Activated T-helper 1 cell treated with anti-CD3 and anti-CD28 coated beads, Interleukin-12 subunit alpha, Interleukin-12 subunit beta, Interleukin-2, Interleukin-4 antibody, amounts not matched to agents 30 ng/mL and 10 ng/mL and 1 ng/mL, durations not matched to agents 14 hours and 24 hours and 36 hours (primary cell): ENCODE results near the gene MCRIP2. TPM values are rescaled to one million over a fixed set of nuclear protein-coding genes. Genes with fewer than 3 reads are reported as not detected.

Experiments used
- DNase-seq: peaks from one replicate; pipeline ENCODE4 v3.0.0; 2021; ENCODE audit warnings: low spot score
- H3K27ac Mint-ChIP-seq: one replicate; pipeline ENCODE4 v1.8.0; 2021; ENCODE audit warnings: mild to moderate bottlenecking, mixed read lengths
- H3K27me3 Mint-ChIP-seq: one replicate; pipeline ENCODE4 v1.8.0; 2022; ENCODE audit warnings: mild to moderate bottlenecking, moderate library complexity, mixed read lengths; ENCODE audit not compliant: insufficient read depth
- H3K36me3 Mint-ChIP-seq: one replicate; pipeline ENCODE4 v1.8.0; 2021; ENCODE audit warnings: low read depth, mixed read lengths
- H3K4me1 Mint-ChIP-seq: one replicate; pipeline ENCODE4 v1.8.0; 2021; ENCODE audit warnings: low read depth, mixed read lengths
- H3K4me3 Mint-ChIP-seq: one replicate; pipeline ENCODE4 v1.8.0; 2021; ENCODE audit warnings: mild to moderate bottlenecking, moderate library complexity, mixed read lengths
- H3K9me3 Mint-ChIP-seq: one replicate; pipeline ENCODE4 v1.8.0; 2021; ENCODE audit warnings: mixed read lengths
- intact Hi-C: fragments of 100-400 bp; cut with micrococcal nuclease; formaldehyde crosslinking; loops from one replicate; pipeline ENCODE4 v1.15.1; 2024
- total RNA-seq: library from RNA; stranded (reverse); gene quantifications from 2 replicates; pipeline ENCODE4 v1.2.3, GENCODE V29; 2022

MCRIP2 gene
- total RNA-seq, 1 donor from 2014 or later: 66.5 TPM

DNA sequence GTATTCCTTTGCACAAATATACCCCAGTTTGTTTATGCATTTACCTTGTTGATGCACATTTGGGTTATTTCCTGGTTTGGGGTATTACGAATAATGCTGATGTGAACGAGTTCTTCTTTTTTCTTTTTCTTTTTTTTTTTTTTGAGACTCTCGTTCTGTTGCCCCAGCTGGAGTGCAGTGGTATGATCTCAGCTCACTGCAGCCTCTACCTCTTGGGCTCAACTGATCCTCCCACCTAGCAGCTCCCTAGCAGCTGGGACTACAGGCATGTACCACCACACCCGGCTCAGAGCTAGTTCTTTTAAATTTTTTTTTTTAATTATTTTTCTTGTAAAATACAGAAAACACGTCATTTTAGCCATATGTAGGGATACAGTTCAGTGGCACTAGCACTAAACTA is 37.7 kb upstream of the MCRIP2 start:
- DNase-seq: no peak
- H3K36me3 Mint-ChIP-seq: peaks cover 2% of the 10 kb centered on the region
- no peaks in the 10 kb centered on the region for H3K4me1 Mint-ChIP-seq
- H3K27me3 Mint-ChIP-seq: no peaks in the 10 kb centered on the region
- no peaks in the 10 kb centered on the region for H3K9me3 Mint-ChIP-seq
- H3K27ac Mint-ChIP-seq: no peak overlapping the region
- no peak overlapping the region for H3K4me3 Mint-ChIP-seq
- intact Hi-C loops: no loop called here

DNA sequence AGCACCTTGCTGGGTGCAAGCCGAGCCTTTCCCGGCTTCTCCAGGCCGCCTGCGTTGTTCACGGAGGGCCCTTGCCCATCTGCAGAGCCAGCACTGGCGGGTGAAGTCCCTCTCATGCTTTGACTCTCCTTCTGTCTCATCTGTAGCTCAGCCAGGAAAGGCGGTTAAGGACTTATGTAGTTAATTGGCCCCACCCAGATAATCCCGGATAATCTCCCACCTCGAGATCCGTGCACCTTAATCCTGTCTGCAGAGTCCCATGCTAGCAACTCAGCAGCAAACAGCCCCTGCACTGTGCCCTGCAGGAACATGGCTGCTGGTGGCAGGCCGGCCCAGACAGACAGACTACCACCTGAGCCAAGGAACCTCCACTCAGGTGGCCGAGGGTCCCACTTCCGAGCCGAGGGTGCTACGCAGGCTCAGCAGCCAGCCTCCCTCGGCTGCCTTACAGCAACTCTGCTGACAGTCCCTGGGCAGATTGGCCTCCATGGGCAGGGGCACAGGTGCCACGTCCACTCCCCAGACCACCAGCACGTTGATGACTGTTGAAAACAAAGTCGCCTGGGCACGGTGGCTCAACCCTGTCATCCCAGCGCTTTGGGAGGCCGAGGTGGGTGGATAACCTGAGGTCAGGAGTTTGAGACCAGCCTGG is 34.8 kb upstream of the MCRIP2 start:
- no peak overlapping the region for H3K27ac Mint-ChIP-seq
- H3K27me3 Mint-ChIP-seq: no peaks in the 10 kb centered on the region
- intact Hi-C loops: no loop called here
- H3K36me3 Mint-ChIP-seq: peaks cover 2% of the 10 kb centered on the region
- no peaks in the 10 kb centered on the region for H3K9me3 Mint-ChIP-seq
- no peak overlapping the region for H3K4me3 Mint-ChIP-seq
- no peaks in the 10 kb centered on the region for H3K4me1 Mint-ChIP-seq
- no peak for DNase-seq

DNA sequence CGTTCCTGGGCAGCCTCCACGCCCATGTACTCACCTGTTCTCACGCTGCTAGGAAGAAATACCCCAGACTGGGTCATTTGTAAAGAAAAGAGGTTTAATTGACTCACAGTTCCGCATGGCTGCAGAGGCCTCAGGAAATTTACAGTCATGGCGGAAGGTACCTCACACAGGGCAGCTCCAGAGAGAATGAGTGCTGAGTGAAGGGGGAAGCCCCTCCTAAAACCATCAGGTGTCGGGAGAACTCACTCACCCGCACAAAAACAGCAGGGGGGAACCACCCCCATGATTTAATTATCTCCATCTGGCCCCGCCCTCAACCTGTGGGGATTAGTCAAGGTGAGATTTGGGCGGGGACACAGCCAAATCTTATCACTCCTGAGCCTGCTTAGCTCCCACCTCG is 33.6 kb upstream of the MCRIP2 start:
- no peaks in the 10 kb centered on the region for H3K9me3 Mint-ChIP-seq
- no peak for DNase-seq
- H3K4me1 Mint-ChIP-seq: no peaks in the 10 kb centered on the region
- H3K27me3 Mint-ChIP-seq: no peaks in the 10 kb centered on the region
- no peak overlapping the region for H3K4me3 Mint-ChIP-seq
- H3K36me3 Mint-ChIP-seq: peaks cover 2% of the 10 kb centered on the region
- intact Hi-C loops: no loop called here
- H3K27ac Mint-ChIP-seq: no peak overlapping the region

DNA sequence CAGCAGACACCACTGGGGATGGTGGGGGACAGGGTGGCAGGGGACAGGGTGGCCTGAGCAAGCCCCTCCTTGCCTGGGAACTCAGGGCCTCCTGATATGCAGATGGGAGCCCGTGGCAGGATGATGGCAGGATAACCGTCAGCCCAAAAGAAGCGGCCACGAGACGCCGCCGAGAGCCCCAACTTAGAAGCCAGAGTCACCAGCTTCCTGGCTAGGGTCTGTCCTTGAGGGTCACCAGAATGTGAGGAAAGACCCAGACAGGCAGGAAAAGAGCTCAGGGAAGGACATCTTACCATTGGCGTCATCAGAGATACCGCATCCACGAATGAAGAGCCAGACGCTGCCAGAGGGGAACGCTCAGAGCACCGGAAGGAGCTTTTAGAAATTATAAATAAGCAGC is 32.3 kb upstream of the MCRIP2 start:
- DNase-seq: no peak
- Mint-ChIP-seq H3K4me1 (no peaks in the 10 kb centered on the region), H3K27ac (no peak overlapping the region), H3K27me3 (no peaks in the 10 kb centered on the region), H3K36me3 (peaks cover 1% of the 10 kb centered on the region), H3K4me3 (no peak overlapping the region), H3K9me3 (no peaks in the 10 kb centered on the region)
- intact Hi-C loops: no loop called here

DNA sequence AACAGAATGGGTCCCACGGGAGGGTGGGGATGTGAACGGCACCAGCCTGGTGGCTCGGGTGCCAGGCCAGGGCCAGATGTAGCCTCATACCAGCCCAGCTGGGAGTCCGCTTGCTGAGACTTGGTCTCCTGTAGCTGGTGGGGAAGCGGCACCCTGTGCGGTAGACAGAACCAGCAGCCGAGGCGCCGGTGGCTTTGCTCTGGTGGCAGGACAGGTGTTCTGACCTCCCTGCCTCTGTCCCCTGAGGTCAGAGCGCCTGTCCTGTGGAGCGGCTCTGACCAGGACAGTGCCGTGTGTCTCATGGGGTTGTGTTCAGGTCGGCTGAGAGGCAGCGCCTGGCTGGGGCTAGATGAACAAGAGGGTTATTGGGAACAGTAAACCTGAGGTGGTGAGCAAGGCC is 31.6 kb upstream of the MCRIP2 start:
- intact Hi-C loops: no loop called here
- no peak for DNase-seq
- Mint-ChIP-seq H3K27me3 (no peaks in the 10 kb centered on the region), H3K4me1 (no peaks in the 10 kb centered on the region), H3K36me3 (peaks cover 3% of the 10 kb centered on the region), H3K4me3 (no peak overlapping the region), H3K9me3 (no peaks in the 10 kb centered on the region), H3K27ac (no peak overlapping the region)

DNA sequence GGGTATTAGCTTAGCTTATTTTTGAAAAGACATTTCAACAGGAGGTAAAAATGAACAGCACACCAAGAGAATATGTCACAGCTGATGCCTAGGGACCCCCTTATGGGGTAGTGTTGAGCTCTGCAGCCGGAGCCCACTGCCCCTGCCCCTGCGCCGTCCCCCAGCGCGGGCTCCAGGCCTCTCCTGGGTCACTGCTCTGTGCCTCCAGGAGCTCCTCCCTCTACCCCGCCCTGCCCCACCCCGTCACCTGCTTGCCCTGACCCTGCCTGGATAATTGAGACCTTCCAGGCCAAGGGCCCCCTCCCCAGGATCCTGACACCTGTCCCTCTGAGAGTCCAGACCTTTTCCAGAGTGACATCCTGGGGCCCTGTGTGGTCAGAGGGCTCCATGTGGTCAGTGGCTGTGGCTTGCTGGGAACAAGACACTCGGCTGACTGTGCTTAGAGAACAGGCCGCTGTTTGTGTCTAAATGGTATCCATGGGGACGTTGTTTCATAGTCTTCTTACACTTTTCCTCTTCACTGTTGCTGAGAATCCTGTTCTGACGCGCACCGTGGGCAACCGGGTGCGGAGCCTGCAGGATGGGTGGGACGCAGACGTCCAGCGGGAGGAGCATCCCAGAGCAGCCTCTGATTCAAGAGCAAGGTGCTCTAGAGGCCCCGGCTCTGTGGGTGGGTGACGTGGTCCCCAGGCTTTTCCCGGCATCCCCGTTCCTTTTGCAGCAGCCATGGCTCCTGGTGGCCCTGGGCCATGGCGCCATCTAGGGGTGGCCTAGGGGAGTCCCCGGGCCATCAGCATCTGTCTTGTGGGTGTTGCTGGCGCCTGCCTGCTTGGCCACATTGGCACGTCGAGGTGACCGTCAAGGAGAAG is 30.9 kb upstream of the MCRIP2 start:
- intact Hi-C loops: no loop called here
- Mint-ChIP-seq H3K27ac (no peak overlapping the region), H3K9me3 (no peaks in the 10 kb centered on the region), H3K27me3 (no peaks in the 10 kb centered on the region), H3K4me1 (no peaks in the 10 kb centered on the region), H3K36me3 (peaks cover 3% of the 10 kb centered on the region), H3K4me3 (no peak overlapping the region)
- no peak for DNase-seq

DNA sequence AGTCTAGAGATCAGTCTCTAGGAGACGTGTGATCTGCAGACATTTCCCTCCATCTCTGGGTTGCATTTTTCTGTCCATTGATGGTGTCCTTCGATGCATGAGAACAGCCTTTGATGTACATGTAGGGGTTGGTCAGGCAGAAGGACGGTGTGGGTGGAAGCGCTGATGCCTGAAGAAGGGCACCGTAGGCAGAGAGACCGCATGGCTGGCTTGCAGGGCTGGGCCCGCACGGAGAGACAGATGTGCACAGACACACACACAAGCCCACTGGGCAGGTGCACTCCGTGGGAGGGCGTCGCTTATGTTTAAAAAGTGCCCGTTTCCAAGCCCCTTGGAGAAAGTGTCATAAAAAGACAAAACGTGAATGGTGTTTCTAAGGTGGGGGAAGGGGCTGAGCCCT is 26.5 kb upstream of the MCRIP2 start:
- intact Hi-C loops: no loop called here
- Mint-ChIP-seq H3K4me3 (no peak overlapping the region), H3K9me3 (no peaks in the 10 kb centered on the region), H3K4me1 (no peaks in the 10 kb centered on the region), H3K36me3 (peaks cover 3% of the 10 kb centered on the region), H3K27me3 (no peaks in the 10 kb centered on the region), H3K27ac (no peak overlapping the region)
- DNase-seq: no peak

DNA sequence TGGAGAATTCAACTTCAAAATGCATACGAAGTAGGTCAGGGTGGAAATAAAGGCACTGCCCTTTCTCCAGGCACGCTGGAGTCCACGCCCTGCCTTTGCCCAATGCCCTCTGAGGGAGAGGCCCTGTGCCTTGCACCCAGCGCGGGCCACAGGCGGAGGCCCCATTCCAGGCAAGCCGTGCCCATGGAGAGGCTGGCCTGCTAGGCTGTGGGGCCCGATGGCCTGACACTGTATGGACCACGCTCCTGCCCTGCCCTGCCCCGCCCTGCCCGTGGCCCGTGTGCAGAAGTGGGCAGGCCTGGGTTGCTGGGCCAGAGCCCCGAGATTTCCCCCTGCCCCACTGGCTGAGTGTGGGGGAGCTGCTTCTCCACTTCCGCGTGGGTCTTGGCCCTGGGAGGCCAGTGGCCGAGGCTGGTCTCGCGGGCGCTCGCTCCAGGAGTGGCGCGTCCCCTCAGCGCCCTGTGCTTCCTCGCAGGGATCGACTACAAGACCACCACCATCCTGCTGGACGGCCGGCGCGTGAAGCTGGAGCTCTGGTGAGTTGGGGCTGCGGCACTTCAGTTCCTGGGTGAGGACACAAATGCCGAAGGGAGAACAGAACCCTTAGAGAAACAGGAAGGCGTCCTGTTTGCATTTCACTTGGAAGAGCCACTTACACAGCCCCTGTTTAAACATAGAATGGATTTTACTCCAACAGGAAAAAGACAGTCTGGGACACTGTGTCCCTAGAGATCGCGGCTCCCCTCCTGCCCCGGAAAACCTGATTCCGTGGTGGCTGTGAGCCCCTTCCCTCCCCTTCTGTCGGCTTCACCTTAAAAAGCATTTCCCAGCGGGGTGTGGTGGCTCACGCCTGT is 24.7 kb upstream of the MCRIP2 start:
- intact Hi-C loops: no loop called here
- DNase-seq: no peak
- Mint-ChIP-seq H3K4me1 (no peaks in the 10 kb centered on the region), H3K36me3 (peaks cover 3% of the 10 kb centered on the region), H3K9me3 (no peaks in the 10 kb centered on the region), H3K27ac (no peak overlapping the region), H3K4me3 (no peak overlapping the region), H3K27me3 (no peaks in the 10 kb centered on the region)

DNA sequence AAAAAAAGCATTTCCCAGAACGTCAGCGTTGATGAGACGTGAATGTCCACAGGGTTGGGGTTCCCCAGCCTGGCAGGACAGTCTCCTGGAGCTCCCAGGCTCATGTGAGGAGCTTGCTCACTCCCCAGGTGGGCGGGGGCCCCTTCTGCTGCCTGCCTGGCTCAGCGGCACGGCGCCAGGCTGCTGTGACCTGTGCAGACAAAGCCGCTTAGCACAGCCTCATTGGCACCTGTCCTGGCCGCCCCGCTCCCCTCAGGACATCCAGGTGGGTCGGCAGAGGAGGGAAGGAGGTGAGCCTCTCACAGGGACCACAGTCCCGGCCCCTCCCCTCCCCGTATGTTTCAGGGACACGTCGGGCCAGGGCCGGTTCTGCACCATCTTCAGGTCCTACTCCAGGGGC is 23.8 kb upstream of the MCRIP2 start:
- peaks cover 3% of the 10 kb centered on the region for H3K36me3 Mint-ChIP-seq
- no peaks in the 10 kb centered on the region for H3K9me3 Mint-ChIP-seq
- intact Hi-C loops: no loop called here
- H3K27ac Mint-ChIP-seq: no peak overlapping the region
- no peaks in the 10 kb centered on the region for H3K4me1 Mint-ChIP-seq
- no peak for DNase-seq
- H3K27me3 Mint-ChIP-seq: no peaks in the 10 kb centered on the region
- no peak overlapping the region for H3K4me3 Mint-ChIP-seq

DNA sequence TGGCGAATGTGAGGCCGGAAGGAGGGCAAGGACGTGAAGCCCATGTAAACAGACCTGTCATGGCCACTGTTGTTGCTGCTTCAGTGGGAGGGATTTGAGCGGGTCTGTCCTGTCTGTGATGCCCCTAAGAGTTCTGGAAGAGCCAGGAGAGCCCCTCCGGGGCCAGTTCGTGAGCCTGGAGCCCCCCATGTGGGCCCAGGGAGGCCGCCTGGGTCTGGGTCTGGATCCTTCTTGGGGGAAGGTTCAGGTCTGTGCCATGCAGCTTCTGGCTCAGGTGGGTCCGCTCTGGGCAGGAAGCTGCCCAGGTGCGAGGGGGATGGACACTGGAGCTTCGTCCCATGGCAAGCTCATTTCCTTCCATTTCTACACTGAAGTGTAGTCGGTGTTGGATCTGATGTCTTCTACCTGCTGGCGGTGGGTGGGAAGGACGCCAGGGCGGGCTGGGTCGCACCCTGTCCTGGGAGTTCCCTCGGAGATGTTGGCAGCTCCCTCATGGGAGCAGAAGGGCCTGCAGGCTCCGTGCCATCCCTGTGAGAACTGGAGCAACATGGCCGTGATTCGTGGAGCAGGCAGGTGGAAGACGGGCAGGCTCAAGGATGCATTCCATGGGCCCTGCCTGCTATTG is 22.0 kb upstream of the MCRIP2 start:
- Mint-ChIP-seq H3K27ac (no peak overlapping the region), H3K4me3 (no peak overlapping the region), H3K9me3 (no peaks in the 10 kb centered on the region), H3K36me3 (peaks cover 2% of the 10 kb centered on the region), H3K4me1 (no peaks in the 10 kb centered on the region), H3K27me3 (no peaks in the 10 kb centered on the region)
- intact Hi-C loops: no loop called here
- DNase-seq: no peak

DNA sequence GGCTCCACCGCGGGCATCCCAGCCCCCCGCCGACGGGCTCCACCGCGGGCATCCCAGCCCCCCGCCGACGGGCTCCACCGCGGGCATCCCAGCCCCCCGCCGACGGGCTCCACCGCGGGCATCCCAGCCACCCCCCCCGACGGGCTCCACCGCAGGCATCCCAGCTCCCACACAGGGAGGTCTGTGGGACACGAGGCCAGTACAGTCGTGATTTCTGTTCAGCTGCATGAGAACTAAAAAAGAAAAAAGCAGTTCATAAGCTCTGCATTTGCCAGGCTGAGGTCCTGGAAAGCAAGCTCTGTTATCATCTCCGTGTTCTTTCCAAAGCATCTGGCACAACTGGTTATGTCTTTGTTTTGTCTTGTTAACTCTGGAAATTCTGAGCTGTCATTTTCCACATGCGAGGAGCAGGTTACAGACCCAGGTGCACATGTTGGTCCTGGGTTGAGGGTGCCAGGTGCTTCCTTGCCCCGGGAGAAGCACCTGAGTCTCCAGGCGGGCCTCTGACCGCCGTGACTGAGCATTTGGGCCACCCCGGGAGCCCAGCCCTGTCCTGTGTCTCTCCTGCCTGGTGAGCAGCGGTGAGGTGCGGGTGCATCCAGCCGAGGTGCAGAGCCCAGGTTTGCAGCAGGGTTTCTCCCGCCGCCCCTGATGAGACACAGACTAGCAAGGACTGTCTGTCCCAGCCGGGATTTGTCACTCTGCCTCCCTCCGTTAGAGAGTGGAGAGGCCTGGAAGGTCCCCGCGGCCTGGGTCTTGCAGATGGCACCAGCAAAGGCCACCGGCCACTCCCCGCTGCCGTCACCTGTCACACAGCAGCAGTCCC is 20.7 kb upstream of the MCRIP2 start:
- Mint-ChIP-seq H3K27me3 (no peaks in the 10 kb centered on the region), H3K9me3 (no peaks in the 10 kb centered on the region), H3K4me1 (no peaks in the 10 kb centered on the region), H3K36me3 (no peaks in the 10 kb centered on the region), H3K27ac (no peak overlapping the region), H3K4me3 (no peak overlapping the region)
- no peak for DNase-seq
- intact Hi-C loops: no loop called here

DNA sequence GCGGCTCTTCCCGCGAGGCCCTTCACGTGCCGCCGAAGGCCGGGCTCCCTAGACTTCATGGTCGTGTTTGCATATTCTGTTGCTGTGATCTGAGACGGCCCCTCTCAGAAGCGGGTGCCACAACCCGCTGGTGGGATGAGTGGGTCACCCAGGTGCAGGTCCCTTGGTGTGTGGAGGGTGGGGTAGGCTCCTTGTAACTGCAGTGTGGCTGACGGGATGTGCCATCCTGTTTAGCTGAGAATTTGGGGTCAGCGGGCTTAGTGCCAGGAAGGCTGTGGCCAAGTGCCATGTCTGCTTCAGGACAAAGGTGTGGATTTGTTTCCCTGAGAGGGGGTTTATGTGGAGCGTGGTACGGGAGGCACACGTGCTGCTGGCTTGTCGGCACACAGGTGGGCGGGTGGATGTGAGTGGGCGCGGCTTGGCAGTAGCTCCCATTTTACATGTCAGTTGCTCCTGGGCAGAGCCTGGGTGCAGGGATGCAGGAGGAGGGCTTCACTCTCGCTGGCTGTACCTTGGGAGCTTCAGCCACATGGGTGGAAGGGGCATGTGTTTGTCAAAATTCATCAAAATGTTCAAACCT is 20.0 kb upstream of the MCRIP2 start:
- Mint-ChIP-seq H3K27me3 (no peaks in the 10 kb centered on the region), H3K36me3 (no peaks in the 10 kb centered on the region), H3K4me3 (no peak overlapping the region), H3K27ac (no peak overlapping the region), H3K4me1 (no peaks in the 10 kb centered on the region), H3K9me3 (no peaks in the 10 kb centered on the region)
- intact Hi-C loops: no loop called here
- no peak for DNase-seq
